Adipocyte (in vitro differentiated cells): ENCODE data around the gene CETN1.

Source experiments
- DNase-seq: peaks from one replicate; pipeline ENCODE4 v3.0.0-alpha.2; 2015; ENCODE audit warnings: low read depth
- H3K27me3 ChIP-seq: replicated peaks from 2 replicates; pipeline ENCODE4 v1.7.0; 2013; ENCODE audit warnings: mild to moderate bottlenecking, low read length, moderate library complexity; ENCODE audit not compliant: control insufficient read depth, insufficient read depth
- H3K36me3 ChIP-seq: 2 replicates; pipeline ENCODE4 v1.7.0; 2013; ENCODE audit warnings: low read length, mild to moderate bottlenecking, moderate library complexity; ENCODE audit not compliant: control insufficient read depth, insufficient read depth, severe bottlenecking
- H3K4me1 ChIP-seq: 2 replicates; pipeline ENCODE4 v1.7.0; 2013; ENCODE audit warnings: mild to moderate bottlenecking, low read length, moderate library complexity; ENCODE audit not compliant: control insufficient read depth, insufficient read depth
- H3K4me3 ChIP-seq: 2 replicates; pipeline ENCODE4 v1.7.0; 2013; ENCODE audit warnings: mild to moderate bottlenecking, low read length, moderate library complexity
- H3K9ac ChIP-seq: 2 replicates; pipeline ENCODE4 v1.7.0; 2013; ENCODE audit warnings: mild to moderate bottlenecking, low read length, moderate library complexity
- H3K9me3 ChIP-seq: 2 replicates; pipeline ENCODE4 v1.7.0; 2013; ENCODE audit warnings: mild to moderate bottlenecking, low read length, moderate library complexity; ENCODE audit not compliant: control insufficient read depth

CETN1 gene

DNA sequence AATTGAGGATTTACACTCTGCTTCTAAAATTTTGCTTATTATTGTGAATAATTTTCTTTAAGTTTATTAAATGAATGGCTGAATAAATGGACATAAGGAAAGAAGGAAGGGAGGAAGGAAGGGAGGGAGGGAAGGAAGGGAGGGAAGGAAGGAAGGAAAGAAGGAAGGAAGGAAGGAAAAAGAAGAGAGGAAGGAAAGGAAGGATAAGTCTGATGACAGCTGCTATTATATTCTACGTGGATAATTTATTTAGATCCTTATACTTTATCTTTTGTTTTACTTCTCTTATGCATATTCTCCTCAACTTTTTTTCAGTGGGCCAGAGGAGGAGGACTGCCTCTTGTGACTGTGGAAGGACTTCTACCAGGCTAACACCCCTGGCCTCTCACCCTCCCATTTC is 34.0 kb downstream of the CETN1 start:
- Histone ChIP-seq H3K9ac (no peak overlapping the region), H3K27me3 (no peaks in the 10 kb centered on the region), H3K36me3 (no peaks in the 10 kb centered on the region), H3K4me3 (no peak overlapping the region), H3K9me3 (no peaks in the 10 kb centered on the region), H3K4me1 (peaks cover 3% of the 10 kb centered on the region)
- DNase-seq, result no peak

DNA sequence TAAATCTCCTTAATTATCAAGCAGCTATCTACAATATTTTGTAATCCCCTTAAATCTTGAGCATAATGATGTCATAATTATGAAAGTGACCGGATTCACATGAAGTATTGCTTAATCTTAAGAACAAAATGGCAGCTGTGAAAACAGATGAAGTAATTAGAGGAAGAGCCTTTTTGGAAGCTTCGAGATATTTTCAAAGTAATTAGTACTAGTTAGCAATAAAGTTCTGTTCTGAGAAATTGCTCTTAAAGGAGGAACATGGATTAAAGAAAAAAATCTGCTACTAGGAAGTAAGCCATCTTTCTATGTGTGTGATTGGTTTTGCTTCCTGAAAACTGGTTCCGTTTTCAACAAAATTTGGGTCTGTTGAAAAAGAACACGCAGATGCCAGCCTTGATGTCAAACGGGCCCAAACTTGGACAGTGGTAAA is 34.9 kb downstream of the CETN1 start:
- Histone ChIP-seq H3K4me1 (peaks cover 3% of the 10 kb centered on the region), H3K4me3 (no peak overlapping the region), H3K27me3 (no peaks in the 10 kb centered on the region), H3K36me3 (no peaks in the 10 kb centered on the region), H3K9me3 (no peaks in the 10 kb centered on the region), H3K9ac (no peak overlapping the region)
- DNase-seq, result peak; percentile 7

DNA sequence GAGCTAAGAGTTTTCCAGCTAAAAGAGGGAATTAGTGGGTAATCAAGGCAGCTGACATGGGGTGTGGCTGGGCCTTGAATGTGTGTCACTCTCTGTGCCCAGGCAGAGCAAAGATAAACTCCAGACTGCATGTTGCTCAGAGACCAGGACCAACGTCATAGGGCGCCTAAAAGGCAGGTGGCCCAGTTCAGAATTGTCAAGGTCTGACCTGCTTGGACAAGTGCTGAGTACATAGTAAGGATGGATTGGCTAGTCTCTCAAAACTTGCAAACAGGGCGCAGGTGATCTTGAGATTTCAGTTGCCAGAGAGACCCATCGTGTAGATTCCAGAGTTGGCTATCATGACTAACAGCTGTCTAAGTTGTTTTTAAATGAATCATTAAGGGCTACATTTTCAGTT is 35.6 kb downstream of the CETN1 start:
- no peaks in the 10 kb centered on the region for H3K36me3 ChIP-seq
- no peaks in the 10 kb centered on the region for H3K9me3 ChIP-seq
- H3K4me1 ChIP-seq, result peaks cover 3% of the 10 kb centered on the region
- H3K9ac ChIP-seq, result no peak overlapping the region
- peak; percentile 4 for DNase-seq
- H3K27me3 ChIP-seq, result no peaks in the 10 kb centered on the region
- no peak overlapping the region for H3K4me3 ChIP-seq

DNA sequence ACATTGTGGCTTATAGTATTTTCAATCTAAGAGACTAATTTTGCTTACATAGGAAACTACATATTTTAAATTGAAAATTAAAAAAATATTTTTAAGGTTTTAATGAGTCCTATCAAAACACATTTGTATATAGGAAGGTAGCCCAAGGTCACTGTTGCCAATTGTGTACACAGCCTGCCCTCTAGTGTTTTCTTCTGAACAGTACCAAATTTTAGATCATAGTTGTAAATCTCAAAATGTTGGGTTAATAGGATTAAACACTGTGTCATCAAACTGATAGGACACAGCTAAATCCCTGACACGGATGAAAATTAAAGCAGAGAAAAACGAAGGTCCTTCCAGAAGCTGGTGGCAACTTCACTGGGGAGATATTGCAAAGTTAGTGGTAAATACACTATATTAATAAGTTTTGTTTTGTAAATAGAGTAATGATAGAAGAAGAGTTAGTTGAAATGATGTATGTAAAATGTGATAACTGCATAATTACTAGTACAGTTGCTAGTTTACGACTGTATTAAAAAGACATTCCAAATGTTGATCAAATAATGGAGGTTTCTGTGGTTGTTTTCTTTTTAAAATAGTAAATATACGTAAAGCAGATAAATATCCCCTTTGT is 36.3 kb downstream of the CETN1 start:
- Histone ChIP-seq H3K4me3 (no peak overlapping the region), H3K27me3 (no peaks in the 10 kb centered on the region), H3K4me1 (peaks cover 9% of the 10 kb centered on the region), H3K36me3 (no peaks in the 10 kb centered on the region), H3K9me3 (no peaks in the 10 kb centered on the region), H3K9ac (no peak overlapping the region)
- peak; percentile 85 for DNase-seq

DNA sequence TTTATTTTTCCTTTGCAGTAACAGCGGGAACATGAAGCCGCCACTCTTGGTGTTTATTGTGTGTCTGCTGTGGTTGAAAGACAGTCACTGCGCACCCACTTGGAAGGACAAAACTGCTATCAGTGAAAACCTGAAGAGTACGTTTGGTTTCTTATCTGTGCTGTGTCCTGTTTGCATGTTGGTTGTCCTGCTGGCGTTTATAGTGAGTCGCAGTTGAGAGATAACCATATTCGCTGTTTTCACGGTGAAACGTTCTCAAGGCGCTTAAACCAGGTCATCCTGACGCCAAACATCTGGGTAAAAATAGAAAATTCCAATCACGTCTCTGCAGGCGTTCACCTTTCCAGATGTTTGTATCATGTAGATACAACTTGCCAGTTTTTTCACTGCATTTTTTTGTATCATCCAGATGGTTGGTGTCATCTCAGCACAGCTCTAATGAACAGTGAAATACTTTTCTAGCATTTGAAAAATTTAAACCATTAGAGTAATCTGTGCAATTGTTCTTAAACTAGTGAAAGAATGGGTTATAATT is 37.9 kb downstream of the CETN1 start:
- H3K9me3 ChIP-seq, result no peaks in the 10 kb centered on the region
- no peaks in the 10 kb centered on the region for H3K27me3 ChIP-seq
- H3K9ac ChIP-seq, result no peak overlapping the region
- DNase-seq, result no peak
- H3K36me3 ChIP-seq, result no peaks in the 10 kb centered on the region
- peaks cover 11% of the 10 kb centered on the region for H3K4me1 ChIP-seq
- no peak overlapping the region for H3K4me3 ChIP-seq

DNA sequence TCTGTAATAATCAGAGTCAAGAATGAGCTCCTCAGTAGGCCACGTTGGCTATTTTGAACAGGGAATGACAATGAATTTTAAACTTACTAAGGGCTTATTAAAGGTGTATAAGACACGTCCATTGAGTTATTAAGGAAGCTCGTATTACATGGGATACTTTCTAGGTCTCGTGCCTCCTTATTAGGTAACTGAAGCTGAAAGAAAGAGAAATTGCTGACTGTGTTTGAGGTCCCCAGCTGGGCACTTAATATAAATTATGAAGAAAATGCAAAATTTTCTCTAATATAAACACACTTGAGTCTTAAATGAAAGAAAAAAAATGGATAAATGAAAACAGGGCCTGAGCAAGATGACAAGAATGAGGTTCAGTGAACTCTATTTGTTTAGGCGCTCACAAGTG is 38.4 kb downstream of the CETN1 start:
- no peak overlapping the region for H3K9ac ChIP-seq
- H3K9me3 ChIP-seq, result no peaks in the 10 kb centered on the region
- H3K36me3 ChIP-seq, result no peaks in the 10 kb centered on the region
- H3K4me1 ChIP-seq, result peaks cover 10% of the 10 kb centered on the region
- no peaks in the 10 kb centered on the region for H3K27me3 ChIP-seq
- no peak overlapping the region for H3K4me3 ChIP-seq
- no peak for DNase-seq

DNA sequence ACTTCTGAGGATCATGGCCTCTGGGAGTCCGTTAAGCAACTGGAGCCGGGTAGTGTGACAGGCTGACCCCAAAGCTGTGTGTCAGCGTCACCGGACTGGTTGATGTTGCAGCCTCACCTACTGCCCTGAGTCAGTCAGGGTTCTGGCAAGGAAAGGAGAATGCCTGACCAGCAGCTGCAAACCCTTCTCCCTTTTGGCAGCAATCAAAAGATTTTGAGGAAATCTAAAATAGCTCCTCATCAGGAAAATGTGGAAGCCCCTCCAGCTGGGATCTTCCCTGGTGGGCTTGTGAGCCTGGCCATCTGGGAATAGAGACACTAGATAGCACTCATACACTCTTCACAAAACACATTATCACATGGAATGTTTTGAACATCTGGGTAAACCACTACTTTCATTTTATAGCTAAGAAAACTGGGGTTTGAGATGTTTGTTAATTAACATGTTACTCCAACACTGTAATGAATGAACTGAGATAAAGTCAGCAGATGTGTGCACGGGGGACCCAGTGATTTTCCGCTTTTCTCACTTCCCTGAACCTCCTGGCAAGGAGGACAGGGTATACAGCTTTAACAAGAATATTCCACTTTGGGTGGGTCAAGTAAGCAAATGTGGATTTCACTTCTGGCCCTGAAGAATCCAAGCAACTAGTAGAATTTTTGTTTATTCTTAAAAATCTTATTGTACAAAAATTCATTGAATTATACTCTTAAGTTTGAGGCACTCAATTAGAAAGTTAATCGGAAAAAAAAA is 41.3 kb downstream of the CETN1 start:
- no peaks in the 10 kb centered on the region for H3K36me3 ChIP-seq
- H3K9me3 ChIP-seq, result no peaks in the 10 kb centered on the region
- no peaks in the 10 kb centered on the region for H3K27me3 ChIP-seq
- no peak overlapping the region for H3K9ac ChIP-seq
- H3K4me1 ChIP-seq, result peaks cover 8% of the 10 kb centered on the region
- H3K4me3 ChIP-seq, result no peak overlapping the region
- peak; percentile 32 for DNase-seq

DNA sequence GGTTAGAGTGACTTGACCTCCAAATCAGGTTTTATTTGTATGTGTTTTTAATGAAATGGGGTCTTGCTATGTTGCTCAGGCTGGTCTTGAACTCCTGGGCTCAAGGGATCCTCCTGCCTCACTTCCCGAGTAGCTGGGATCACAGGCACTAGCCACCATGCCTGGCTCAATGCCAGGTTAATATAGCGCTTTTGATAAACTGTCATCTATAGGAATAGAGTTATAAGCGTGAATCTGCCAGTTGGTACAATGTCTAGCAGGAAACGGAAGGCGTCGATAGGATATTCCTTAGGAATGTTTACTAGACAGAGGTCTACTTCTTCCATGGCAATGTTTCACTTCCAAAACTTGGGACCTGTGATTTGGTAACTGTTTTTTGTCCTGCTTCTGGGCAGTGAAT is 42.1 kb downstream of the CETN1 start:
- H3K27me3 ChIP-seq, result no peaks in the 10 kb centered on the region
- no peak for DNase-seq
- H3K9ac ChIP-seq, result no peak overlapping the region
- no peak overlapping the region for H3K4me3 ChIP-seq
- H3K36me3 ChIP-seq, result no peaks in the 10 kb centered on the region
- H3K9me3 ChIP-seq, result no peaks in the 10 kb centered on the region
- peaks cover 12% of the 10 kb centered on the region for H3K4me1 ChIP-seq

DNA sequence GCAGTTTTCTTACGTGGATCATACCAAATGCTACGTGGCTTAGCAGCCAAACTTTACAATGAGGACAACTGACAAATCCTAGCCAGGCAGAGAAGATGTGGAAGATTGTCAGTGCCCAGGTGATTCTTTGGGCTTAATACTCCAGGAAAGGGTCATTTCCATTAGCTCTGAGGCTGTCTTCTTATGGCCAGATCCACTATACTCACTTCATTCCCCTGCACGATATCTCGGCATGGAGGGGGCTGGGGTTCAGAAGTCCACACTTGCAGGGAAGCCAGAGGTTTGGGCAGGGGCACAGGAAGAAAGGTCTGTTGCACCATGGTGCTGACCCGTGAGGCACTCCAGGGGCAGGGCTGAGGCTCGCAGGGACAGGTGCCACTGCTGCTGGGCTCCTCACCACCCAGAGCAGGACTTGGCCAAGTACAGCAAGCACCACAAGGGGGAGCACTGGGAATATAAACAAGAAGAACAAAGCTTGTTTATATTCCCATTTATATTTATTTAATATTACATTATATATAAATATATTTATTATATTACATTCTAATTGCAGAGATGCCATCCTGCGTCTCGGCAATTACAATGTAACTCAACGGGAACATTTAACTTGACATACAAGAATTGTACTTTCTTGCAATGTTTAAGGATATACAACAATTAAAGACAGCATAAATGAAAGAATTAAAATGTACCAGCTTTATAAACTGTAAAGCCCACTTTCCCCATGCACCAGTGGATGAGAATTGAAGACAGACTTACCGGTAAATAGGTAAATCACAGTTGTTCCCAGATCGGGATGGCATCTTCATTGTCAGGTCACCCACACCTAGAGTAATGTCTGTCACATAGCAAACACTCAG is 43.8 kb downstream of the CETN1 start:
- Histone ChIP-seq H3K36me3 (no peaks in the 10 kb centered on the region), H3K9me3 (no peaks in the 10 kb centered on the region), H3K4me1 (peaks cover 15% of the 10 kb centered on the region), H3K9ac (no peak overlapping the region), H3K4me3 (no peak overlapping the region), H3K27me3 (no peaks in the 10 kb centered on the region)
- DNase-seq, result peak; percentile 94

DNA sequence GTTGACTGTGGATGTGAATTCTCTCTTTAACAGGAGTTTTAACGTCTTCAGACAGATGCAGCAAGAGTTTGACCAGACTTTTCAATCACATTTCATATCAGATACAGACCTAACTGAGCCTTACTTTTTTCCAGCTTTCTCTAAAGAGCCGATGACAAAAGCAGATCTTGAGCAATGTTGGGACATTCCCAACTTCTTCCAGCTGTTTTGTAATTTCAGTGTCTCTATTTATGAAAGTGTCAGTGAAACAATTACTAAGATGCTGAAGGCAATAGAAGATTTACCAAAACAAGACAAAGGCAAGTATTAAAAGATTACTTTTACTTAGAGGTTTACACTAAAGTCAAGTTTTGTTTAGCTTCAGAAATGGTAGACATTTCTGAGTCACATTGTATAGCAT is 47.1 kb downstream of the CETN1 start:
- Histone ChIP-seq H3K9me3 (no peaks in the 10 kb centered on the region), H3K36me3 (no peaks in the 10 kb centered on the region), H3K27me3 (no peaks in the 10 kb centered on the region), H3K9ac (no peak overlapping the region), H3K4me1 (peaks cover 7% of the 10 kb centered on the region), H3K4me3 (no peak overlapping the region)
- DNase-seq, result peak; percentile 52
